GM19238 (cell line): ENCODE results near the gene TOMM40L.
A peak's percentile ranks its signal among the peaks of the same experiment; 100 is the strongest.

Experiments
- DNase-seq: peaks from one replicate; pipeline ENCODE4 v3.0.0; 2011; ENCODE audit warnings: low spot score; ENCODE audit not compliant: insufficient read length

The TOMM40L gene

GRCh38 chr1:161225534-161226319 lies at the start of gene TOMM40L:
Gene TOMM40L, plus strand, starts transcription at chr1:161226060. Its CDS starts 430 bp downstream, at chr1:161226490.
- peak; percentile 89 for DNase-seq

DNA sequence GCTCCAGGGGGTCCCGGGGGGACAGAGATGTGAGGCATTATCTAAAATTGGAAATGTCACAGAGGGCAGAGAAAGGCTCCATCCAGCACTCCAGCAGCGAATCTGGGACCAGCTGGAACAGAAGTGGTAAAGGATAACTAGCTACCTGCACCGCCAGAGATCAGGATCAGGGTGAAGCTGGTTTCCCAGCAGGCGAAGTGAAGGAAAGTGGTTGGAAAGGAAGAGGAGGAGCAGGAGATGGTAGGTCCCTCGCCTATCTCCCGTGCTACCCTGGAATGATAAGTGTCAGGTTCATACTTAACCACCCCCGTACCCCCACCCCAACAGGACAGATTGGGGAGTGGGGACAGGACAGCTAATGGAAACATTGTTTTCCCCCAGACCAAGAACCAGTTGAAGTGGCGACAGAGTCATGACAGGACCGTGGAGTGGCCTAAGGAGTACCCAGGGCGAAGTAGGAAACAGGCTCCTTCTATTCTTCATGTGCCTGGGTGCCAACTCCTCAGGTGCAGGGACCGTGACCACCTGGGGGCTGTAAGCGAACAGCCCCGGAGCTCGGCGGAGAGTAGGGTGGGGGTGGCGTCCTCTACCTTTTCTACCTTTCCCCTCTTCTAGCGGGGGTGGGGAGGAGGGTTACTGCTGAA lies 49.3 kb upstream of the TOMM40L start:
- no peak for DNase-seq

GRCh38 chr1:161177112-161177935 lies 48.5 kb upstream of the TOMM40L start, which contains the start of gene B4GALT3:
Gene B4GALT3, minus strand, starts transcription at chr1:161177507. Its CDS starts 1,447 bp downstream, at chr1:161176060.
- peak; percentile 92 for DNase-seq

DNA sequence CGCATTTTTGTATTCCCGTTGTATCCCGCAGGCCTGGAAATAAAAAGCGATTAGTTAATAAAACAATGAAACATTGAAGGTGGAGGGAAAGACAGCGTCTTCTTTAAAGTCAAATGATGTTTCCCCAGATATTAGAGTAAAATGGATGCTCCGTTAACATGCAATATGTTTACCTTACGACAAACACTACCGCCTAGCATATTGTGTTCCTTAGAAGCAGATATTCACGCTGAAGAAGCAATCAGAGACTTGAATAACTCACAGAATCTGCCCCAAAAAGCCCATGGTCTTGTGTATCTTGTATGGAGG lies 48.0 kb upstream of the TOMM40L start:
- no peak for DNase-seq

DNA sequence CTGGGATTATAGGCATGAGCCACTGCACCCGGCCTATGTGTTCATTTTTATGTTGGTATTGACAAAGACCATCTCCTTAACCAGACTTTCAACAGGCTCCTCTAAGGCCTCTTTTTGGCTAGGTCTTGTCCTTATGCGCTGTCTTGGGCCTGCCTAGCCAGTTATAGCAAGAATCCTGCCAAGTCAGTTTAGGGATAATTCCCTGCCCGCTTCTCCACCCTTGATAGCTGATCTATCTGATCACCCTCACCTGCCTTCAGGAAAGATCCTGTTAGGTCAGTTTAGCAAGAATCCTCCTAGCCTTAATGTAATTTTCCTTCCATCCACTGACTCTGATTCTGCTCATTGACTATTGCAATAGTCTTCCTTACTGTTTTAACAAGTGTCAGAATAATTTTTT lies 46.2 kb upstream of the TOMM40L start:
- no peak for DNase-seq

GRCh38 chr1:161180639-161181038 lies 45.2 kb upstream of the TOMM40L start:
- DNase-seq: no peak

- no peak for DNase-seq
Measured at GRCh38 chr1:161182214-161182613, 43.6 kb upstream of the TOMM40L start.

GRCh38 chr1:161185282-161185682 lies 40.6 kb upstream of the TOMM40L start:
- DNase-seq: peak; percentile 79

- DNase-seq: peak; percentile 21
Measured at GRCh38 chr1:161185732-161186311, 40.0 kb upstream of the TOMM40L start.

GRCh38 chr1:161187311-161187710 lies 38.5 kb upstream of the TOMM40L start:
- DNase-seq: no peak

DNA sequence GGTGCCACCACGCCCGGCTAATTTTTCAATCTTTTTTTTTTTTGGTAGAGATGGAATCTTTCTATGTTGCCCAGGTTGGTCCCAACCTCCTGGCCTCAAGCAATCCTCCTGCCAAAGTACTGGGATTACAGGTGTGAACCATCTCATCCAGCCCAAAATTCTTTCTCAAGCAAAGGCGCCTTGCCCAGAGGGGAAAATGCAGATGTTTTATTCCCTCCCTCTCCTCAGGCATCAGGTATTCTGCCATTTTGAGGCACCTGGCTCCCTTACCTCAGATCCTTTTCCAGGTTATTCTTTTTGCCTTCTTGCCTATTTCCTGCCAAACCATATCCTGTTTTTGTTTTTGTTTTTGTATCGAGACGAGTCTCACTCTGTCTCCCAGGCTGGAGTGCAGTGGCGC lies 37.5 kb upstream of the TOMM40L start:
- DNase-seq: no peak

DNA sequence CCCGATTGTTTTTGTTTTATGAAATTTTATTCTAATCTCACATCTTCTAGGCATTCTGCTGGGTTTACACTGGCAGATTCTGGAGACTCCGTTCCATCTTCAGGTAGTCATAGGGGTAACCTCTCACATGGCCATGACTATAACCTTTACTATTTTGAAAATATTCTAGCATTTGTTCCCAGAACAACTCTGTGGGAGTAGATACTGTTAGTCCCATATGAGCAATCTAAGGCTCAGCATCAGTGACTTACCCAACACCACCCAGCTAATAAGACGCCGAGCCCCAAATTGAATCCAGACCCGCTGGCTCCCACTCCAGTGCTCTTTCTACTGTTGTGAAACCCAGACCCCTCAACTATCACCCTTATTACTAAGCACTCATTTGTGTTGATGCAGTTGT lies 36.8 kb upstream of the TOMM40L start:
- no peak for DNase-seq

GRCh38 chr1:161190962-161191521 lies 34.8 kb upstream of the TOMM40L start:
- DNase-seq: no peak

DNA sequence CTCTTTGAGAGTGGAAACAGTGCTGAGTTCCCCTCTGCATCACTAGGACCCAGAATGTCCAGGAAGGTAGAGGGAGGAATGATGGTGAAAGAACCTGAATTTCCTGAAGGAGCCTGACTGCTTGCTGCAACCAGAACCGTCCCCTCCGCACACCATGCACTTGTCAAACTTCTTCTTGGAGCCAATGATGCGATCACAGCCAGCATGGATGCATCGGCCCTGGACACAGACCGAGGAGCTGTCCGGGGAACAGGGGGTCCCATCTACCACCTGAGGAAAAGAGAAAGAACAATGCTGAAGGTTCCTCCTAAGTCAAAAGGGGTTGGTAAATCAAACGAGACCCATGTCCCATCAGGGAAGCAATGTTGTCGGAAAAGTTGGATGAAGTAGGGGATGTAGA lies 33.9 kb upstream of the TOMM40L start:
- DNase-seq: no peak

DNA sequence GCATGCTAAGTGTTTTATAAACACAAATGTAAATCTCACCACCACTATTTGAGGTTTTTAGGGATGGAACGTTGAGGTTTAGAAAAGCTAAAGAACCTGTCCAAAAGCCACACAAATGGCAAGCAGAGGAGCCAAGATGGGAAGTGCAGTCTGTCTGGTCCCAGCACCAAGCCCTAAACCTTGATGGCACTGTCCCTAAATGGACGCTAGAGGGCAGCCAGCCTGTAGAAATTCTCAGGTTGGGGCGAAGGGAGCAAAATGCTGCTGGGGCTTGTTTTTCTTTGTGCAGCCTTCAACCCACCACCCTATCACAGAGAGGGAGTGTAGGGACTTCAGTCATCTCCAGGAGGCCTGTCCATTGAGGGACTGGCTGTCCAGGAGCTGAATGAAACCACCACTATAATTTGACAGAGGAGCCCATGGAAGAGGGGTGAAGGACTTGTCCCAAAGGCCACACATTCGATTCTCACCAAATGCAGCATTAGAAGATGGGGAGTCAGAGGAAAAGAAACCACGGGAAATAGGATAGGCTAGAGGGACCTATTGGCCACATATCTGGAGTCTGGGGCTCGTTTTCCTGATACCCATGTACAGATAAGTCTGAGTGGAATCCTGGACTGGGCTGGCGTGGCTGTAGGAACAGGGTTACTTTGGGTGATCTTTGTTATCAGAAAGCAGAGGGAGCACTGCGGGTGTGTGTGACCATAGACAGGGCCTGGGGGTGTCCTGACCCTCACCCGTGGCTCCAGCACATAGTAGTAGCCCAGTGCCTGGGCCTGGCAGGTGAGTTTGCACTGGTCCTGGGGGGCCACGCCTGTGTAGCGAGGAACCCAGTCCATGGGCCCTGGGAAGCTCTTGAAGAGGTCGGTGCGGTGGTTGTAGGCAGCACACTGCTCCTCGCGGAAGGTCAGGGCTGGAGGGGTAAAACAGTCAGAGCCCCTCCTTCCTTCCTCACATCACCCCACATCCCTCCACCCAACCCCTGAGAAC lies 33.1 kb upstream of the TOMM40L start:
- peak; percentile 70 for DNase-seq

- no peak for DNase-seq
Measured at GRCh38 chr1:161193561-161194235, 32.2 kb upstream of the TOMM40L start.

DNA sequence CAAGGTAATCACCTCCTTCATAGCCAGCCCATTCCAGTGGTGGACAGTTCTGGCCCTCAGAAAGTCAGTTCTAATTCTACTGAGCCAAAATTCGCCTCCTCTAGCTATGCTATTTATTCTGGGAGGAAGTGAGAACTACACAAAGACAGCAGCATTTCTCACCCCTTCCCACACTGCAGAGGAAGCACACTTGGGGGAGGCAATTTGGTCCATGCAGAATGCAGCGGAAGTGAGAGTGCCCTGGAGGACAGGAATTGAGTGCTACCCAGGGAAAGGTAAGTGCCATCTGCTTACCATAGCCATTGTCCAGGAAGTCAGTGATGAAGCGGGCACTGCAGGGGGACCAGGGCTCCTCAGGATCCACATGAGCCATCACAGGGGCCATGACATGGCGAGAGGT lies 30.7 kb upstream of the TOMM40L start:
- DNase-seq: peak; percentile 32

DNA sequence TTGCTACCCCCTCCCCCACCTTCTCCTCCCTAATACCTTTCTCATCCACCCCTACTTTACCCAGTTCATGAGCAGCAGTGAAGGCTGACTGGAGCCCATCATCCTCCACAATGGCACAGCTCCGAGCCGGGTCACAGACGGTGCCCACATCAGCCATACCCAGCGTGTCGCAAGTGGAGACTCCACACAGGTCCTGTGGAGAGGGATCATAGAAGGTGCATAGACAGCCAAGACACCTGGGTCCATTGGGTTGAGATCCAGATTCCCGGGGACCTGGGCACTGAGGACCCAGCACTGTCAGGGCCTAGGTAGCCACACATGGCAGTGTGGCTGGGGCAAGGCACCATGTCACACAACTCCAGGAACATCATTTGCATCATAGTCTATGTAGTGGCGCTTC lies 29.7 kb upstream of the TOMM40L start:
- no peak for DNase-seq
